ENCODE data around the gene PARP16.

The PARP16 gene

DNA sequence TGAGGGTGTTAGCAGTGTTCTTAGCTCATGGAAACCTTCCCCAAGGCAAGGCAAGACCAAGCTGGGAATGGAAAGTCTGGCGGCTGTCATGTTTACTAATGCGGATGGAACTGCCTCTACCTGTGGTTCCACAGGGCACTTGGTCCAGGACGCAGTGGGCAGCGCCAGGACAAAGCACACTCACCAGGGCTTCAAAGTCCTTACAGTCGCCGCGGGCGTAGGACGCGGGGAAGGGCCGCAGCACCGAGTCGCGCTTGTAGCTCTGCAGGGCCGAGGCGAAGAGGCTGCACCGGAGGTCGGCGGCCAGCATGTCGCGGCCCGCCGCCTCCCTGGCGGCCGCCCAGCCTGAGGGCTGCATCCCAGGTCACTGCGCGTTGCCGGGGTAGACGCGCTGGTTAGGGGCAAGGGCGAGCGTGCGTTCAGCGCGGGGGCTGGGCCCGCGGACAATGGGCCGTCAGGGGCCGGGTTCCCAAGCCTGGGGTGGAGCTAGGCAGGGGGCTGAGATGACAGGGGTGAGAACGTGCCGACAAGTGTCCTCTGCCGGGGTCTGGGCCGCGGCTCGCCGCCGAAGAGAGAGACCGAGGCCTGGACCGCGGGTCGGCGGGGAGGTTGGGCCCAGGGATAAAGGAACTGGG, 497 bp downstream of the PARP16 start (continued):
- TF ChIP-seq ZNF701 (tag by site-specific recombination; IDR thresholded peaks at IDR 0.05) (no peak), ZNF248 (tag by site-specific recombination; IDR thresholded peaks at IDR 0.05) (no peak), ZBTB21 (tag by site-specific recombination; IDR thresholded peaks at IDR 0.05) (peak; percentile 34; the same call in 1 of the 2 replicates), ZBTB6 (tag by site-specific recombination; IDR thresholded peaks at IDR 0.05) (no peak), ZNF311 (tag by site-specific recombination; IDR thresholded peaks at IDR 0.05; ENCODE audit: borderline replicate concordance) (no peak), ZIC2 (tag by site-specific recombination; IDR thresholded peaks at IDR 0.05) (peak; percentile 90), ZNF132 (tag by site-specific recombination; IDR thresholded peaks at IDR 0.05; ENCODE audit: borderline replicate concordance) (no peak), PATZ1 (tag by site-specific recombination; IDR thresholded peaks at IDR 0.05) (no peak), ZNF174 (tag by site-specific recombination; IDR thresholded peaks at IDR 0.05) (no peak), ZNF544 (tag by site-specific recombination; IDR thresholded peaks at IDR 0.05) (no peak), REST (tag by site-specific recombination; IDR thresholded peaks at IDR 0.05) (0 out of 2 replicates have a peak, but pooled peaks have one; percentile 34), ZNF335 (tag by site-specific recombination; conservative IDR thresholded peaks at IDR 0.05) (peak; percentile 74), ZNF473 (tag by site-specific recombination; IDR thresholded peaks at IDR 0.05) (no peak), ZNF146 (tag by site-specific recombination; IDR thresholded peaks at IDR 0.05) (no peak), ZNF404 (tag by site-specific recombination; IDR thresholded peaks at IDR 0.05) (no peak), ZNF585B (tag by site-specific recombination; IDR thresholded peaks at IDR 0.05) (no peak), ZSCAN5A (tag by site-specific recombination; IDR thresholded peaks at IDR 0.05) (peak; percentile 90), ZNF354C (tag by site-specific recombination; IDR thresholded peaks at IDR 0.05; ENCODE audit: borderline replicate concordance, low read depth) (no peak), TCF7L2 (IDR thresholded peaks at IDR 0.05; ENCODE audit: borderline replicate concordance, low read depth, low read length) (no peak), ZNF138 (tag by site-specific recombination; IDR thresholded peaks at IDR 0.05; ENCODE audit: borderline replicate concordance) (no peak), SP2 (tag by site-specific recombination; IDR thresholded peaks at IDR 0.05) (peak; percentile 48), ZFP69B (tag by site-specific recombination; IDR thresholded peaks at IDR 0.05) (peak; percentile 74; the same call in 1 of the 2 replicates), ZNF169 (tag by site-specific recombination; IDR thresholded peaks at IDR 0.05) (no peak), SCRT2 (tag by site-specific recombination; IDR thresholded peaks at IDR 0.05) (peak; percentile 87; the same call in 1 of the 2 replicates), PRDM6 (tag by site-specific recombination; IDR thresholded peaks at IDR 0.05) (no peak), ZNF658 (tag by site-specific recombination; IDR thresholded peaks at IDR 0.05) (no peak), ZNF184 (tag by site-specific recombination; IDR thresholded peaks at IDR 0.05) (no peak)
- TF ChIP-seq, protein P1, sequence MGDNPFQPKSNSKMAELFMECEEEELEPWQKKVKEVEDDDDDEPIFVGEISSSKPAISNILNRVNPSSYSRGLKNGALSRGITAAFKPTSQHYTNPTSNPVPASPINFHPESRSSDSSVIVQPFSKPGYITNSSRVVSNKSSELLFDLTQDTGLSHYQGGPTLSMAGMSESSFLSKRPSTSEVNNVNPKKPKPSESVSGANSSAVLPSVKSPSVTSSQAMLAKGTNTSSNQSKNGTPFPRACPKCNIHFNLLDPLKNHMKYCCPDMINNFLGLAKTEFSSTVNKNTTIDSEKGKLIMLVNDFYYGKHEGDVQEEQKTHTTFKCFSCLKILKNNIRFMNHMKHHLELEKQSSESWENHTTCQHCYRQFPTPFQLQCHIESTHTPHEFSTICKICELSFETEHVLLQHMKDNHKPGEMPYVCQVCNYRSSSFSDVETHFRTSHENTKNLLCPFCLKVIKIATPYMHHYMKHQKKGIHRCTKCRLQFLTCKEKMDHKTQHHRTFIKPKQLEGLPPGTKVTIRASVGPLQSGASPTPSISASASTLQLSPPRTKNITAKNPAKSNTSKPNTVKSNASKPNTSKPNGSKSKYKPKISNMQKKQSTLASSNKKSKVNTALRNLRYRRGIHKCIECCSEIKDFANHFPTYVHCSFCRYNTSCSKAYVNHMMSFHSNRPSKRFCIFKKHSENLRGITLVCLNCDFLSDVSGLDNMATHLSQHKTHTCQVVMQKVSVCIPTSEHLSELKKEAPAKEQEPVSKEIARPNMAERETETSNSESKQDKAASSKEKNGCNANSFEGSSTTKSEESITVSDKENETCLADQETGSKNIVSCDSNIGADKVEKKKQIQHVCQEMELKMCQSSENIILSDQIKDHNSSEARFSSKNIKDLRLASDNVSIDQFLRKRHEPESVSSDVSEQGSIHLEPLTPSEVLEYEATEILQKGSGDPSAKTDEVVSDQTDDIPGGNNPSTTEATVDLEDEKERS (tag by site-specific recombination; IDR thresholded peaks at IDR 0.05): no peak
